EL (cell line): ENCODE data around the gene SHC1.
A peak's percentile ranks its signal among the peaks of the same experiment; 100 is the strongest.

Experiments used
- DNase-seq: peaks from one replicate; pipeline ENCODE4 v3.0.0-alpha.2; 2016

The SHC1 gene

DNA sequence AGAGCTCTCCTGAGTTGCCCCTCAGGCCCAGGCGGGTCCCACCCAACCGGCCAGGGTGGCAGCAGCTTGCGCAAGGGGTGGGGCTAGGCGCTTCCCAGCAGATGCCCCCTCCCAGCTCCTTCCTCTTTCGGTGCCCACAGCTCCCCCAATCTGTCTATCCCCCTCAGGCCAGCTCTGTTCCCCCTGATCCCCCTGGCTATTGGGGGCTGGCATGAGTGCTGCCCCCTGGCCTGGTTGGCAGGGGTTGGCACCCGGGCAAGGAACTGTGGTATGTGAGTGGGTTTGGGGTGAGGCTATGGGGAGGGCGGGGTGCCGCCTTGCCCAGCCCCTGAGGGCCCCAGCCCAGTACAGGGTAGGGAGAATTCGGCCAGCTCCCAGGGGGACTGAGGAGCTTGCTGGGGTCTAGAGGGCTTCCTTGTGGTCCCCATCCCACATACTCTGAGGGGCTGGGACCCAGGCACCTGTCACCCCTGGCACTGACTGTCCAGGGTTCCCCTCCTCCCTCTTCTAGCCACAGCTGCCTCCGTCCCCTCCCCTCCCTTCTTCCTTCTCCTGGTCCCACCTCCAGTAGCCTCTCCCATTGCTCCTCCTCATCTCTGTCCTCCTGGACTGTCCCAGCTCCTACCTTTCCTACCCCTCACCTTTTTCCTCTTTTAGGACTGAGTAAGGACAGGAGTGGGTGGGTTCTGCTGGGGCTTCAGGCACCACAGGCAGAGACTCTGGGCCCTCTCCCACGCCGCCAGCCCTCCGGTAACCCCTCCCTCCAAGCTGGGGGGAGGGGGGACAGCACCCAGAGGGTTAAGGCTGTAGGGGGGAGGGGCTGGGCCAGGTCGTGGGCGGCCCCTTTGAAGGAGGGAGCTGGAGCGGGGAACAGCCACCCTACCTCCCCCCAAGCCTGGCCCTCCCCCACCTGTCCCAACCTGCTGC, 37.7 kb upstream of the SHC1 start:
- DNase-seq, result no peak

DNA sequence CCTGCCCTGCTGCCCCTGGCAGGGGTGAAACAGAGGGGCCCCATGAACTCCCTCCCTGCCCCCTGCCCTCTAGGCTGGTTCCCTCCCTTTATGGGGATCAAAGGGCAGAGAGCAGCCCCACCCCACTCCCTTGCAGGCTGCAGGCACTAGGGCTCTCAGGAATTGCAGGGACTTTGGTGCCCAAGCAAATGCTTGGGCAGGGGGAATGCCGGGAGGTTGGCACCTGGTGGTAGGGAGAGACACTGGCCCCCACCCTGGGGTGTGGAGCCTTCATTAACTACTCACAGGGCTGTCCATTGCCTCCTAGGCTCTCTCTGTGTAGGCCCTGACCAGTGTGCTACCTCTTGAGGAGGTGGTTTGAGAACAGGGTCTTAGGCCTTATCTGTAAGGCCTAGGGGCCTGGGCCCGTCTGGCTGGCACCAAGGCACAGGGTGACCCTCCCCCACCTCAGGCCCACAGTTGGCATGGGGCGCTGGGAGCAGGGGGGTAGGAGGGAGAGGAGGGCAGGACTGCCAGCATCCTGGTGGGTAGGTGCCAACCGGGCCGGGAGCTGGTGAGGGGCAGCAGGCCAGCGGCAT, 36.8 kb upstream of the SHC1 start:
- no peak for DNase-seq

DNA sequence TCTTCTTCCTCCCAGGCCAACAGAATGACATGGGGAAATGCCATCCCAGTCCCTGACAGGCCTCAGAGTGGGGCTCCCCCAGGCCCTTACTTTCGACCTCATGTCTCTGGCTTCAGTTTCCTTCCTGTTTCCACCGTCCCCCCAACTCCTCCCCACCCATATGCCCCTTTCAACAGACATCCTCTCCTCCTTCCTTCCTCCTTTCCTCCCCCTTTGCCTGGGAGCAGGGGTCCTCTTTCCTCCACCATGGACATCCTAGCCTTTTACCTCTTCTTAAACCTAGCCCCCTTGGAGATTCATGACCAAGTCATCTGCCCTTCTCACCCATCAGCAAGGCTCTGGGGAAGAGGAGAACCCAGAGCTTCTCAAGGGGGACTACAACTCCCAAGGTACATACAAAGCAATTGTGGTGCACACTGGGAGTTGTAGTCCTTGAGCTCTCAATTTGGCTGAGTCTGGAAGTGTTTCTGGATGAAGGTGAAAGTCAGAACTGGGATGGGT, 36.1 kb upstream of the SHC1 start:
- DNase-seq, result peak; percentile 31

DNA sequence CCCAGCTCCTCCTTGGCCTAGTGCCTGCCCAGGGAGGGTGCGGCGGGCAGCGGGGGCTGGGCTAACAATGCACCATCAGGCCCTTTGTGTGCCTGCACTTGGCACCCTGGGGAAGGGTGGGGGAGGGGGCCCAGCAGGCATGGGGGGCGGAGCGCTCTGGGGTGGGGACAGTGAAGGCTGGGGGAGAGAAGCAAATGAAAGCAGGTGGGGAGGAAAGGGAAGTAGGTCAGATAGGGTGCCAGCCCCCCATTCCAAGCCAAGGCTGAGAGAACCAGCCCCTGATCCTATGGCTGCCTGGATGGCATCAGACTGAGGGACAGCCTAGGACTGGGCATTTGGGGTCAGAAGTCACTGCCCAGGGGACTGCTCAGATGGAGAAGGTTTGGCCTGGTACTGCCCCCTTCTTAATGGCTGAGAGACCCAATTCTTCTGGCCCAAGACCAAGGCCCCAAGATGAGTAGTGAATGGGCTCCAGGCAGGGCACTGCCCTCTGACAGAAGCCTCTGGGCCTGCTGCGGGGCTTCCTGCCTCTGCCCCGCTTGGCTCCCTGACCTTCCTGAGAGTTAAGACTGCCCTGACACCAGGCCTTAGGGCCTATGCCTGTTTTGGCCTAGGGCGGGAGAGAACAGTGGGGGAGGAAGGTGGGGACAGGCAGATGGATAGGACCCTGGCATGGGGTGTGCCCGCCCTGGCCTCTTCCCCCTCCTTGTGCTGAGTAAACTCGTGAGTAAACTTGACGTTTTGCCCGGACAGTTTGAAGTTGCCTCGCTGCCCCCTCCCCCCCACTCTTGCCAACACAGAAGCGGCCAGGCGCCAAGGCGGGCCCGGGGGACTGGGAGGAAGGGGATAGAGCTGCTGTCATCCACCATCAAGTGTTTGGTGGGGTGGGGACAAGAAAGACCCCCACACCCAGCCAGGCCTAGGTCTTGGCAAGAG, 34.8 kb upstream of the SHC1 start:
- DNase-seq, result peak; percentile 19

DNA sequence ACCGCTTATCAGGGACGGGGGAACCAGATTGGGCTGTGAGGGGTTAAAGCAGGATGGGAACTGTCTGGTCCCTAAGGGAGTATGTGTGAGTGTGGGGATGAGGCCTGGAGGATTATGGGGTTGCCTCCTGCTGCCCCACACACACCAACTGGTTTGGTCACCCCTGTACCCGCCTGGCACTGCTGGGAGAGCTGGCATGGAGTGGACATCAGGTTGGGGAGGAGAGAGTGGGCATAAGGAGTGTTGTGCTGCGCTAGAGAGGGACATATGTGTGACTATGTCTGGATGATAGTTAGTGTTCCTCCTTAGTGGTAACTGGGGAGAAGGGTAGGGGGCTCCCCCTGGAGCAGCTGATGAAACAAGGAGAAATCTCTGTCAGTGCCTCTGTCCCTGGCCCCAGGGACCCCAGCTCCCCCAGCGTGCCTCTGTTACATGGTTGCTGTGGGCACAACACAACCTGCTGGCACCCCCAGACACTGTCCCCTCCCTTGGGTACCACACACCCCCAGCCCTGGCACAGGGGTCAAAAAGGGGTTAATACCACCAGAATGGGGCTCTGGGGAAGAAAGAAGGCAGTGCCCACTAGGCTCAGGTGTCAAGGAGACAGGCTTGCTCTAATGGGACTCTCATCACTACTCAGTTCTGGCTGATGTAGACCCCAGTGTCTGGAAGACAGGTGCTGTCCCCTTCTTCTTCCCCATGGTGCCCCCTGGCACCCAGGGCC, 34.0 kb upstream of the SHC1 start:
- no peak for DNase-seq

DNA sequence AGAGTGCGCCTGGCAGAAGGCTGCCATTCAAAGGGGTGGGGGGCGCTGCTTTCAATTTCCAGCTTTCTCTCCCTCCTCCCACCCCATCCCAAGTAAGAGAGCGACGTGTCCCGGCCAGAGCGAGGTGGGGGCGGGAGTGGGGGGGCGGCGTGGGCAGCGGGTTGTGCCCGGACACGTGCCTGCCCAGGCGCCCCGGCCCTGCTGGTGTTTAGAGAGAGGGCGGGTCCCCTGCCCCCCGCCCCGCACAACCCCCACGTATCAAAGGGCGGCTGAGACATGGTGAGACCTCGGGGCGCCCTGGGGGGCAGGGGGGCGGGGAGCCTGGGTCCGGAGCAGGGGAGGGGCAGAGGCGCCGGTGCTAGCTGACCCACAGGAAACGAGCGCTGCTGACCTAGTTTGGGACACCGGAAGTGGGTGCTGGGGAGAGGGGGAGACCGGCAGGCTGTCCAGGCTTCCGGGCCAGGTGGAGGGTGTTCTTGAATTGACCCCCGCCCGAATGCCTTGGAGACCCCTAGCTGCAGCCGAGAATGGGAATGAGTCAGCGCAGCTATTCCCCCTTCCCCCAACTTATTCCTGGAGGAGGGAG, 33.3 kb upstream of the SHC1 start:
- peak; percentile 77 for DNase-seq

DNA sequence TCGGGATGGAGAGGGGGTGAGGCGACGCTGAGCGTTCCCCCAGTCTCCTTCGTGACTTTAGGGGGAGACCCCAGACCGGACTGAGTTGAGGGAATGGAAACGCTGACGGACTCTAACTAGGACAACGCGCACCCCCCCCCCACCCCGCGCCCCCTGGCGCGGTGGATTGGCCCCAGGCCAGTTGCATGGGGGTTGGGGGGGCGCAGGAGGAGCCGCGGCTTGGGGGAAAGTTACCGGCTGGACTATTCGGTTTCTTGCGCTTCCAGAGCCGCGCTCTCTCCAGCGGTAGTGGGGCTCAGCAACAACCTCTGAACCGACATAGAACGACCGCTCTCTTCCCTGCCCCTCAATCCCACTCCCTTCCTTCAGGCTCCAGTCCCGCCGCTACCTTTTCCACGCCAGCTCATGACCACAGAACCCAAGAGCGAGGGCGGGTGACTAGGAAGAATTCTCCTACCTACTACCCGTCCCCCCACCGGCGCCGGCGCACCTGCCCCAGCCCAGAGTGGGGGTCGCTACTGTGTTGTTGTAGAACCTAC, 32.7 kb upstream of the SHC1 start:
- DNase-seq, result peak; percentile 34

DNA sequence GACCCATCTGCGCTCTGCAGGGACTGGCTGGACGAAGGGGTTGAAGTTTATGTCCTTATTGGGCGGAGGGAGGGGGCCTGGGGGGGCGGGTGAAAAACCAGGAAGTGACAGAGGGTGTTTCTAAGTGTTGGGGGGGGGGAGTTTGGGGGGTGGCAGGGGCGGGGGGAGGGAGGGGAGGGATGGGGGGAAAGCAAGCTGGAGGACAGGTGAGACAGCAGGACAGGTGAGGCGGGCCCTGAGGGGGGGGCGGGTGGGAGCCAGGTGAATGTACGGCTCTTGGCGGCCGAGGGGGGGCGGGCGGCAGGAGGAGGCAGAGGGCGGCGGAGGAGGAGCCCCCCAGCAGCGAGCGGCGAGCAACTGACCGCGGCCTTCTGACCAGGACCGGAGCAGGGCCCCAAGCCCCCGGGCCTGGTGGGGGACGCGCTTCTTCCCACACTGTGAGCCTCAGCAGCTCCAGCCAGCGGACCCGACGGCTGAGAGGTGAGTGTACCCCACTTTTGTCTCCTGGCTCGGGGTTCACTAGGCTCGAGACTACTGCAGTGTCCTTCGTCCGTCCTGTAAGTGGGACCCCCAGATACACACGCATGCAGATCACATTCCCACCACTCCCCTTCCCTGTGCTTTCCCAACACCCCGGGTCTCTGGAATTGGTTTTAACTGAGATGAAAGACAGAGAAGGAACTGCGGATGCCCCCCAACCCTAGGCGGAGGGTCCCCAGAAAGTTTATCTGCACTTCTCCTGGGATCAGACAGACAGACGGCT, 32.1 kb upstream of the SHC1 start, which contains the start of gene ZBTB7B:
ZBTB7B (plus strand) TSS at position 339 of the 763 bp plus-strand sequence. CDS start 11,859 bp downstream, outside the sequence.
- peak; percentile 51 for DNase-seq

DNA sequence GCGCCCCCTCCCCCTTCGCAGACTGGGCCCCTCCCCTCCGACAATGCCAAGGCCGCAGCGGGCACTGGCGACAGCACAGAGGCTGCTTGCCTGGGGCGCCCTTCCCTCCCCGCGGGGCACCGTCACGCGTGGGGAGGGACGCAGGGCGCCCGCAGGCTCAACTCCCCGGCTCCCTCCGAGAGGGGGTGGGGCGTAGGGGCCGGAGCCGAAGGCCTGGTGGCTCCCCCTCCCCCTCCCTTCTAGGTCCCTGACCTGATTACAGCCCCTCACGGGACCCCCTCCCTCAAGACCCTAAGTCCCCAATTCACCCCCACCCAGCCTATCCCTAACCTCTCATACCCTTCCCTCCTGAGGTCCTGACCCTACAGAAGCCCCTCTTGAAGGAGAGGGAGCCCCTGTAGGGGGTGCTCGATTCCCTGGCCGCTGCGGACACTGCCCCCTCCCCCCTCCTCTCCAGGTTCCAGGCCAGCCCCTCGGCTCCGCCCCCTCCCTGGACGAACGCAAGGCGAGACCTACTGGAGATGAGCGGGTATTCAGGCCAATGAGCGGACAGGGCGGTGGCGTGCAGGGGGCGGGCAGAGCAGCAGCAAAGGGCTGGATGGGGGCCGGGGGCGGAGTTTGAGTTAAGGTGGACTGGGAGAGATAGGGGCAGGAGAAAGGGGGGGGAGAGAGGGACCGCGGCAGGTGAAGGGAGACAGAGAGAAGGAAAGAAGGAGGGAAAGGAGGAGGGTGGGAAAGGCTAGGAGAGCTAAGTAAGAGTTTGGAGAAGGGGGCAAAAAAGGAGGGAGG, 31.3 kb upstream of the SHC1 start:
- peak; percentile 99 for DNase-seq

DNA sequence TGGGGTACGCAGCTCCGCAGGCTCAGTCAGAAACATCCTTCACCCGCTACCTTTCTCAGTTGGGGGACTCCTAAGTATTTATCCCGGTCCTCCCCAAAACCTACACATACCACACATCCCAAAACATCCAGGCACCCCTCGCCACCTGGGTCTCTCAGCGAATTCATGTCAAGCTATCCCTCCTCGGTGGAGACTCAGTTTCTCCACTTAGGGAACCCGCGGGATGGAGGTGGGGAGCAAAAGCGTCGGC, 30.8 kb upstream of the SHC1 start:
- no peak for DNase-seq

DNA sequence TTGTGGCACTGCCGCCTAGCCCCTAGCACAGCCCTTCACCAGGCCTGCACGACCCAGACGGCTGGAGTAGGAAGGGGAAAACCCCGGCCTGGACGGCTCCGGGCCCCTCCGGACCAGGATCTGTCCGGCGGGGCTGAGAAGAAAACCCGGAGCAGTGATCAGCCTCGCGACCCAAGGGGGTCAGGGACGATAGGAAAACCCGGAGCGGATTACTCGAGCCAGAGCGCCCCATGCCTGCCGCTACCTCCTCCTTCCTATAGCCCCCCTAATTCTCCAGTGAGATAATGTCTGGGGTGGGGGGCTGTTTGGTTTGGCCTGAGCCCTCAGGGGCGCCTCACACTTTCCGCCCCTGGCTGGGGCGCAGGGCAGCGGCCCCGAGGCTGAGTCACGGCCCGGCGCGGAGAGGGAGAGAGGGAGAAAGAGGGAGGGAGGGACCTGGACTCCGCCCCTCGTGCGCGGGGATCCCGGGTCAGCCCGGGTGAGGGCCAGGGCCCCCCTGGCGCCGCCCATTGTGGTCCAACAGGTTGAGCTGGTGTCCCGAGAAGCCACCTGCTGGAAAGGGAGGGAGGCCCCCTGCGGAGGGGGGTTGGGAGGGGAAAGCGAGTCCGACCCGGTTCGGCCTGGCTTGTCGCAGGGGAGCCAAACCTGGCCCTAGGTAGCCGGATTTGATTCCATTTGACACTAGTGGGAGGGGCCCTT, 30.3 kb upstream of the SHC1 start:
- peak; percentile 85 for DNase-seq

DNA sequence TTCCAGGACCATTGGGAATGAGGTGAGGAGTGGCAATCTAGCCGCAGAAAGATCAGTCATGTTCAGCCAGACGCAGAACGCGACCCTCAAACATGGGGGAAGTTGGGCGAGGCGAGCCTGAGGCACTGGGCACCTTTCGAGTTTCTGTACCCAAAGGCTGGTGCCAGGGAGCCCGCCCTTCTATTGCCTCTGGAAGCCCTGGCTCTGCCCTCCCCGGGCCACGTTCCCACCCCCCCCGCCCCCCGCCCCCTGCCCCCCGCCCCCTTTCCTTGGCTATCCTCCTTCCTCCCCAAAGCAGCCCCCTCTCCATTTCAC, 29.8 kb upstream of the SHC1 start:
- DNase-seq, result no peak

DNA sequence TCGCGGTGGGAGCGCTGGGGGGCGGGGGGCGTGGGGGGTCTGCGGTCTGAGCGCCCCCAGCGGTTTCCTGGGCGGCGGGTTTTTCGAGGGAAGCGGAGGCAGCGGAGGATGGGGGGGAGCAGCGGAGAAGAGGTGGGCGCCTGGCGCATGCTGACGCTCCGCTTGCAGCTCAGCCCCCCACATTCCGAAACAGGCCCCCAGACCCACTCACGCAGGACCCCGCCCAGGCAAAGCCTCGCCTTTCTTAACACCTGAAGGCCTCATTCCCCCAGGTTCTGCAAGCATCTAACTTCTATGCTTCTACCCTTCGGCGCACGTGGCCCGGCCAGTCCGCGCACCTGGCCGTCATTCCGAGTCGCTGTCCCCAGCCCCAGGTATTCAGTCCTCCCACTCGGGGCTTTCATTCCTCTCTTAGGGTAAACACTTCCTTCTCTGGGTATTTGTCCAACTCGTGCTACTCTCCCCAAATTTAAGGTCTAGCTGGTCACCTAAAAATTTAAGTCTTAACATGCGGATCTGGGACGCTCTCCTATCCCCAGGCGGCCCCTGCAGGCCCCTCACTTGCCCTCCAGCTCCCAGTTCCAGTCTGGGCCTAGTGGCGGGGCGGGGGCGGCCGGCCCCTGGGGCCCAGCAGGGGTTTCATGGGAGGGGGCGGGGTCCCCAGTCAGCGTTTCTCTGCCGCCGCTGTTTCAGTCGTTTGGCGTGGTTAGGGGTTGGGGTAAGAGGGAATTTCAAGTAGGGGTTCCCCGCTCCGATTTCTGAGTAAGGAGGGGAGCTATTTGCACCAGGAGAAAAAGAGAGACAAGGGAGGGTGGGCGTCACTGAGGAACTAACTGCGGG, 29.2 kb upstream of the SHC1 start:
- no peak for DNase-seq

DNA sequence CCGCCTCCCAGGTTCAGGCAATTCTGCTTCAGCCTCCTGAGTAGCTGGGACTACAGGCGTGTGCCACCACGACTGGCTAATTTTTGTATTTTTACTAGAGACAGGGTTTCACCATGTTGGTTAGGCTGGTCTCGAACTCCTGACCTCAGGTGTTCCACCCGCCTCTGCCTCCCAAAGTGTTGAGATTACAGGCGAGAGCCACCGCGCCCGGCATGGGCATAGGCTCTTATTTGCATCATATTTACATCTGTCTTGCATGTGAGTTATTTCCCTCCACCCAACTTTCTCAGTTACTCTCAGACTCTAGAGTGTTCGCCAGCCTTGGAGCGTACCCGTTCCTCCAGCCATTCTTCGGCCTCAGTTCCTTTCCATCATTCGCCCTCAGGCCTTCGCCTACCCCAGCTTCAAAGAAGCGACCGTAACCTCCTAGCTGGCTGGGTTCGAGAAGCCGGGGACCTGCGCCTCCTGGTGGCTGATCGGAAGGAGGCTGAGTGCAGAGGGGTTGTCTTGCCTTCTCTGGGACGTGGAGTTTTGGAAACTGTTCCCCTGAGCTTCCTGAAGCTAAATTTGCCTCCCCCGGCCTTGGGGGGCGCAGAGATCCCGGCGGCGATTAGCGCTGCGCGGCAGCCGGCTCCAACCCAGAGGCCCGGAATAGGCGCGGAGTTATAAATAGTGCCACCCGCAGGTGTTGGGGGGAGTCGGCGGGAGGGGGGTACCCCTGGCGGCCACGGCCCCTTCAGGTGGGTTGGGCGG, 28.4 kb upstream of the SHC1 start:
- DNase-seq, result peak; percentile 79

DNA sequence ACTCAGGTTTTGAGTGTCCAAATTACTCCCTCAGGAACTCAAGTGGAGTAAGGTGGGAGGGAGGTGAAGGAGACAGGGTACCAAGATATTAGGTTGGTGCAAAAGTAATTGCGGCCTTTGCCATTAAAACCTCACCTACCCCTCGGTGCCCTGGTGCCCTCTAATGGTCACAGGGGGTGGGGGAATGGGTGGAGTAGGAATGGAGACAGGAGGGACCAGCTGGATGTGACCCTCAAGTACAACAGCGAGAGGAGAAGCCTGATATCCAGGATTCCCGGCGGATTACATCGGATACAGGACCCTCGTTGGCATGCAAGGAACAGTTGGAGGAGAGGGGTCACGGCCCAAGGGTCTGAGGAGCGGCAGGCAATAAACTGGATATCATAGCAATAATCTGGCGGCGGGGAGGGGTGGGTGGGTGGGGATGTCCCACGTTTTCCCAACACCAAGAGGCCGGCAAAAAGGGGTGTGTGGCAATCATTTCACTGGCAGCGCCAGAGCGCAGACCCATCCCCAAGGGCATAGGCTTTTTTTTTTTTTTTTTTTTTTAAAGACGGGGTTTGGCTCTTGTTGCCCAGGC, 27.7 kb upstream of the SHC1 start:
- DNase-seq, result no peak

DNA sequence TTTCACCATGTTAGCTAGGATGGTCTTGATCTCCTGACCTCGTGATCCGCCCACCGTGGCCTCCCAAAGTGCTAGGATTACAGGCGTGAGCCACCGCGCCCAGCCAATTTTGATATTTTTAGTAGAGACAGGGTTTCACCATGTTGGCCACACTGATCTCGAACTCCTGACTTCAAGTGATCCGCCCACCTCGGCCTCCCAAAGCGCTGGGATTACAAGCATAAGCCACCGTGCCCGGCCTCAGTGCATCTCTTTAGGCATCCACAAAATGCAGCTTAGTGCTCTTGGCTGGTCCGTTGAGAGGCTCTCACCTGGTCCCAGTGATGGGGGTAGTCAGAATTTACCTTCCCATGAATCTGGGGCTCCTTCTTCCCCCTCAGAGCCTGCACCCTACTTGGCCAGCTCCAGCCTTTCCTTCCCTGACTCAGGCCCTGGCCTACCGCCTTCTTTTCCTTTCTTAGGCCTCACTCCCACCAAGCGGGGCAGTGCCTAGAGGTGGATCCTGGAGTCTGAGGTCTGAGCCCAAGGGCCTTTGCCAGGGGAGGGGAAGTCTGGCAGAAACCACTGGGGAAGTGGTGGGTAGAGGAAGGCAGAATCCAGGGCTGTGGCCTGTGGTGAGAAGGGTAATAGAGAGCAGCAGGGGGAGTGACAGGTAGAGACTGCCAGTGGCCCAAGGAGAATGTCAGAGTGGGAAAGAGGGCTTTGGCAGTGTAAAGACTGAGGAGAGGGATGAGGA, 26.6 kb upstream of the SHC1 start:
- DNase-seq, result no peak
